Spleen (tissue), 3 donors: ENCODE measurements around the gene ABCG4.

ENCODE experiments used
- POLR2A ChIP-seq, 3 donors: fragments of 450-650 bp; IDR thresholded peaks; one replicate each; pipeline ENCODE4 v1.5.1; 2017; ENCODE audit warnings: antibody characterized with exemption in 3 of 3, mild to moderate bottlenecking in 1 of 3
- POLR2AphosphoS5 ChIP-seq, 3 donors: sonication (generic); formaldehyde crosslinking; IDR thresholded peaks; one replicate each; pipeline ENCODE4 v1.5.1; 2017; ENCODE audit warnings: antibody characterized with exemption in 3 of 3

DNA sequence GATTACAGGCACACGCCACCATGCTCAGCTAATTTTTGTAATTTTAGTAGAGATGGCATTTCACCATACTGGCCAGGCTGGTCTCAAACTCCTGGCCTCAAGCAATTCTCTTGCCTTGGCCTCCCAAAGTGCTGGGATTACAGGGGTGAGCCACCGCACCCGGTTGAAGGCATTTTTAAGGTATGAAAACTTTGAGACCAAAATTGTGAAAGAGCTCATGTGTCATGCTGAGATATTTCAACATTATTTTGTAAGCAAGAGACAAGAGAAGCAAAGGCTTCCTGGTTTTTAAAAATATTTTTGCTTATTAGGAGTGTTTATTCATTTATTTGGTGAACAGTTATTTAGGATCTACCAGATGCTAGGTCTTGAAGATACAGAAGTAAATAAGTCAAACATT lies 43.3 kb downstream of the ABCG4 start:
- TF ChIP-seq POLR2A (IDR thresholded peaks at IDR 0.05) (no peak), POLR2AphosphoS5 (IDR thresholded peaks at IDR 0.05) (no peak)
